CD14-positive monocyte (primary cell): ENCODE results near the gene ZNF429. TPM values are rescaled to one million over a fixed set of nuclear protein-coding genes. Genes with fewer than 3 reads are reported as not detected.
A peak's percentile ranks its signal among the peaks of the same experiment; 100 is the strongest.

Source experiments
- DNase-seq, 3 donors: peaks; one replicate each; pipeline ENCODE4 v3.0.0-alpha.2; 2011 to 2022
- H2AFZ ChIP-seq: 2 replicates; pipeline ENCODE4 v1.6.0; 2012; ENCODE audit warnings: mild to moderate bottlenecking, low read depth, low read length, inconsistent platforms; ENCODE audit not compliant: insufficient read depth, poor library complexity, severe bottlenecking
- H3K27ac ChIP-seq, 2 donors: 1 replicate in 1 of 2; 2 replicates in 1 of 2; pipeline ENCODE4 v1.5.1; 2012 to 2013; ENCODE audit warnings: low read length in 2 of 2, control low read depth in 1 of 2, inconsistent platforms in 1 of 2, low read depth in 1 of 2, mild to moderate bottlenecking in 1 of 2
- H3K27me3 ChIP-seq, 2 donors: one replicate each; pipeline versions ENCODE4 v1.6.0 to v1.6.1; 2011 to 2013; ENCODE audit warnings: low read length in 2 of 2; ENCODE audit not compliant: control insufficient read depth in 2 of 2, insufficient read depth in 2 of 2
- H3K36me3 ChIP-seq, 2 donors: replicated peaks in 1 of 2; 1 replicate in 1 of 2; 2 replicates in 1 of 2; pipeline versions ENCODE4 v1.5.1 to v1.6.1; 2012 to 2013; ENCODE audit warnings: low read length in 2 of 2, control low read depth in 1 of 2, inconsistent platforms in 1 of 2, mild to moderate bottlenecking in 1 of 2; ENCODE audit not compliant: insufficient read depth in 2 of 2, control insufficient read depth in 1 of 2
- H3K4me1 ChIP-seq, 2 donors: 1 replicate in 1 of 2; 2 replicates in 1 of 2; pipeline versions ENCODE4 v1.5.1 to v1.6.1; 2012 to 2013; ENCODE audit warnings: low read length in 2 of 2, control low read depth in 1 of 2, inconsistent platforms in 1 of 2, mild to moderate bottlenecking in 1 of 2, moderate library complexity in 1 of 2; ENCODE audit not compliant: insufficient read depth in 2 of 2, control insufficient read depth in 1 of 2
- H3K4me2 ChIP-seq: replicated peaks from 2 replicates; pipeline ENCODE3; 2012; ENCODE audit warnings: low read length, moderate library complexity, mild to moderate bottlenecking; ENCODE audit not compliant: poor library complexity, severe bottlenecking; ENCODE audit errors: extremely low read depth
- H3K4me3 ChIP-seq, 3 experiments: fragments of 200-600 bp in 1 of 3; sonication (generic) in 1 of 3; replicated peaks in 1 of 3; 1 replicate in 2 of 3; 2 replicates in 1 of 3; pipeline ENCODE4 v1.5.1; 2011 to 2013; ENCODE audit warnings: low read length in 3 of 3, mild to moderate bottlenecking in 3 of 3, control low read depth in 2 of 3, low read depth in 2 of 3, inconsistent platforms in 1 of 3, moderate library complexity in 1 of 3
- H3K79me2 ChIP-seq: 2 replicates; pipeline ENCODE4 v1.6.0; 2012; ENCODE audit warnings: mild to moderate bottlenecking, control low read depth, inconsistent platforms, low read length, moderate library complexity; ENCODE audit not compliant: insufficient read depth
- H3K9ac ChIP-seq: 2 replicates; pipeline ENCODE4 v1.6.0; 2017; ENCODE audit warnings: low read length, mild to moderate bottlenecking; ENCODE audit not compliant: insufficient read depth, poor library complexity, severe bottlenecking
- H3K9me3 ChIP-seq, 2 donors: replicated peaks in 1 of 2; 1 replicate in 1 of 2; 2 replicates in 1 of 2; pipeline versions ENCODE4 v1.5.1 to v1.6.1; 2012 to 2013; ENCODE audit warnings: low read length in 2 of 2, control low read depth in 1 of 2; ENCODE audit not compliant: control insufficient read depth in 1 of 2, insufficient read depth in 1 of 2
- H4K20me1 ChIP-seq: 2 replicates; pipeline ENCODE4 v1.6.0; 2012; ENCODE audit warnings: mild to moderate bottlenecking, low read length, control low read depth, moderate library complexity; ENCODE audit not compliant: insufficient read depth
- H3K27ac Mint-ChIP-seq, 7 donors: one replicate each; pipeline ENCODE4 v1.8.0; 2020; ENCODE audit warnings: mild to moderate bottlenecking in 7 of 7, mixed read lengths in 7 of 7, moderate library complexity in 6 of 7, inconsistent platforms in 2 of 7
- H3K27me3 Mint-ChIP-seq, 3 donors: one replicate each; pipeline ENCODE4 v1.8.0; 2021 to 2022; ENCODE audit warnings: low read depth in 3 of 3, mild to moderate bottlenecking in 3 of 3, mixed read lengths in 3 of 3, moderate library complexity in 3 of 3, inconsistent platforms in 1 of 3
- H3K36me3 Mint-ChIP-seq, 2 donors: one replicate each; pipeline ENCODE4 v1.8.0; 2020; ENCODE audit warnings: mixed read lengths in 2 of 2, inconsistent platforms in 1 of 2, mild to moderate bottlenecking in 1 of 2
- H3K4me1 Mint-ChIP-seq: one replicate; pipeline ENCODE4 v1.8.0; 2020; ENCODE audit warnings: mild to moderate bottlenecking, mixed read lengths
- H3K4me3 Mint-ChIP-seq, 2 donors: one replicate each; pipeline ENCODE4 v1.8.0; 2020; ENCODE audit warnings: mild to moderate bottlenecking in 2 of 2, mixed read lengths in 2 of 2, moderate library complexity in 1 of 2
- H3K9me3 Mint-ChIP-seq, 7 donors: one replicate each; pipeline ENCODE4 v1.8.0; 2020 to 2022; ENCODE audit warnings: mixed read lengths in 7 of 7, mild to moderate bottlenecking in 6 of 7, moderate library complexity in 6 of 7, inconsistent platforms in 2 of 7
- WGBS: methylation state at CpG from one replicate; pipeline ENCODE4 v1.1.5; 2013; ENCODE audit warnings: missing lambda C conversion rate; ENCODE audit not compliant: insufficient coverage; 5-methylcytosine and 5-hydroxymethylcytosine counted together
- intact Hi-C, 2 donors: fragments of 100-400 bp; cut with micrococcal nuclease; formaldehyde crosslinking; loops; one replicate each; pipeline versions ENCODE4 v1.15.0 to v1.15.1; 2023
- polyA plus RNA-seq, 3 donors: library from polyadenylated mRNA; depleted of rRNA in 1 of 3; unstranded in 2 of 3; stranded (reverse) in 1 of 3; fragments of 300-500 nt in 2 of 3; fragments of >200 nt in 1 of 3; fragmentation: Illumina TruSeq in 2 of 3; gene quantifications; 1 replicate in 2 of 3; 2 replicates in 1 of 3; pipeline ENCODE4 v1.2.3, GENCODE V29; 2012 to 2021
- TF ChIP-seq, protein P1 (sequence below): fragments of 200-600 bp; IDR thresholded peaks from one replicate; pipeline ENCODE4 v1.8.0; 2022; ENCODE audit warnings: antibody characterized with exemption, mild to moderate bottlenecking

ZNF429 gene
- polyA plus RNA-seq, 3 donors: 9.5 to 11.6 (median 11.1) TPM

DNA sequence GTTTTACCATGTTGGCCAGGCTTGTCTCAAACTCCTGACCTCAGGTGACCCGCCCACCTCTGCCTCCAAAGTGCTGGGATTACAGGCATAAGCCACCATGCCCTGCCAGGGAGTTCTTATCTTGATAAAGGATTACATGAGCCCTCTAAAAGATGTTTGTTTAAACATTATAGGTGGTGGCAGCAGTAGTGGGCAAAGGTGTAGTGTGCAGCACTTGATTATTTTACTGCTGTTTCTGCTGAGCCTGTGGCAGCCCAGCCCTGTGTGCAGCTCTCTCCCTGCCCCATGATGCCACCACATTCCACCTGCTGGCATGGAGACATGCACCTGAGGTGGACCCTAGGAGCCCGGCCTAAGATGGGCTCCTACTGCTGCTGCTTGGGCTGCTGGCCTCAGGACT lies 54.0 kb downstream of the ZNF429 start:
- H3K9me3 ChIP-seq: peaks cover 35 to 68% of the 10 kb centered on the region in 2 donors
- no peak for DNase-seq
- no peaks in the 10 kb centered on the region for H3K4me1 ChIP-seq
- peaks cover 0 to 2% (median 2%) of the 10 kb centered on the region in 3 donors for H3K27me3 Mint-ChIP-seq
- peaks cover 0 to 2% of the 10 kb centered on the region in 2 donors for H3K36me3 ChIP-seq
- no peaks in the 10 kb centered on the region for H3K4me1 Mint-ChIP-seq
- no peak overlapping the region for H3K4me3 Mint-ChIP-seq
- H4K20me1 ChIP-seq: no peaks in the 10 kb centered on the region
- TF ChIP-seq, protein P1, sequence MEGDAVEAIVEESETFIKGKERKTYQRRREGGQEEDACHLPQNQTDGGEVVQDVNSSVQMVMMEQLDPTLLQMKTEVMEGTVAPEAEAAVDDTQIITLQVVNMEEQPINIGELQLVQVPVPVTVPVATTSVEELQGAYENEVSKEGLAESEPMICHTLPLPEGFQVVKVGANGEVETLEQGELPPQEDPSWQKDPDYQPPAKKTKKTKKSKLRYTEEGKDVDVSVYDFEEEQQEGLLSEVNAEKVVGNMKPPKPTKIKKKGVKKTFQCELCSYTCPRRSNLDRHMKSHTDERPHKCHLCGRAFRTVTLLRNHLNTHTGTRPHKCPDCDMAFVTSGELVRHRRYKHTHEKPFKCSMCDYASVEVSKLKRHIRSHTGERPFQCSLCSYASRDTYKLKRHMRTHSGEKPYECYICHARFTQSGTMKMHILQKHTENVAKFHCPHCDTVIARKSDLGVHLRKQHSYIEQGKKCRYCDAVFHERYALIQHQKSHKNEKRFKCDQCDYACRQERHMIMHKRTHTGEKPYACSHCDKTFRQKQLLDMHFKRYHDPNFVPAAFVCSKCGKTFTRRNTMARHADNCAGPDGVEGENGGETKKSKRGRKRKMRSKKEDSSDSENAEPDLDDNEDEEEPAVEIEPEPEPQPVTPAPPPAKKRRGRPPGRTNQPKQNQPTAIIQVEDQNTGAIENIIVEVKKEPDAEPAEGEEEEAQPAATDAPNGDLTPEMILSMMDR: no peak
- H2AFZ ChIP-seq: no peak overlapping the region
- no peak overlapping the region for H3K4me2 ChIP-seq
- H3K79me2 ChIP-seq: no peaks in the 10 kb centered on the region
- intact Hi-C loops: no loop called here
- no peak overlapping the region for H3K27ac Mint-ChIP-seq
- peaks cover 17 to 40% of the 10 kb centered on the region in 2 donors for H3K36me3 Mint-ChIP-seq
- H3K9ac ChIP-seq: no peak overlapping the region
- WGBS: 96% methylated on average over 2 of the region's 2 CpGs
- H3K9me3 Mint-ChIP-seq: peaks cover 42 to 93% (median 77%) of the 10 kb centered on the region in 7 donors
- no peak overlapping the region for H3K4me3 ChIP-seq
- no peaks in the 10 kb centered on the region for H3K27me3 ChIP-seq
- no peak overlapping the region for H3K27ac ChIP-seq

DNA sequence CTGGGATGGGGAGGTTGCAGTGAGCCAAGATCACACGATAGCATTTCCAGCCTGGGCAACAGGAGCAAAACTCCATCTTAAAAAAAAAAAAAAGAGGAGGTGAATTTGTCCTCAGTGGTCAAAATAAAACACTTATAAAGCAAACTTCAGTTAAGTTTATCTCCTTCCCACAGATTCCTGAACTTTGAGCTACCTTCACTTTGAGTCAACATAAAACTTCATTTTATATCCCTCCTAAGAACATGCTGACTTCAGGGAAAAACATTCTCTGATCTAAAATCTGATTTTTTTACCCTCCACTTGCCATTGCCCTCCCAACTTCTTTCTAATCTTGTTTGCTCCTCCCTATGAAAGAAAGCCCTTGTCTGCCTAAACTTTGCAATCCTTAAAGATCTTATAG lies 59.0 kb downstream of the ZNF429 start:
- intact Hi-C loops: loop anchor here in 1 of 2 donors (5.0 to 10.0 kb wide), 2 partner anchors 47 to 90 kb away; no protein-coding TSS in a partner anchor
- no peaks in the 10 kb centered on the region for H3K79me2 ChIP-seq
- Mint-ChIP-seq H3K27me3 (peaks cover 0 to 2% (median 2%) of the 10 kb centered on the region in 3 donors), H3K4me3 (no peak overlapping the region), H3K9me3 (peaks cover 24 to 78% (median 42%) of the 10 kb centered on the region in 7 donors), H3K36me3 (peaks cover 13 to 33% of the 10 kb centered on the region in 2 donors), H3K4me1 (peaks cover 18% of the 10 kb centered on the region), H3K27ac (peak overlapping the region in 1 of 7 donors; percentile 46)
- TF ChIP-seq, protein P1: no peak
- no CpG with 5 or more reads among the region's 1 CpG for WGBS
- H3K4me2 ChIP-seq: no peak overlapping the region
- DNase-seq: no peak
- peaks cover 0 to 2% of the 10 kb centered on the region in 2 donors for H3K36me3 ChIP-seq
- H3K27ac ChIP-seq: no peak overlapping the region
- H3K9me3 ChIP-seq: peaks cover 3 to 29% of the 10 kb centered on the region in 2 donors
- H3K27me3 ChIP-seq: no peaks in the 10 kb centered on the region
- H2AFZ ChIP-seq: no peak overlapping the region
- no peak overlapping the region for H3K4me3 ChIP-seq
- no peaks in the 10 kb centered on the region for H4K20me1 ChIP-seq
- no peaks in the 10 kb centered on the region for H3K4me1 ChIP-seq
- H3K9ac ChIP-seq: no peak overlapping the region
